A549 (cell line): ENCODE data around the gene ESAM. TPM values are rescaled to one million over a fixed set of nuclear protein-coding genes. Genes with fewer than 3 reads are reported as not detected.

Experiments used
- ATAC-seq, 2 experiments: fragments of 200-7000 bp in 1 of 2; fragments of >200 bp in 1 of 2; cut with Nextera tagmentation in 1 of 2; cut with Tn5 transposase in 1 of 2; 3 replicates each; pipeline versions ENCODE4 v1.8.0 to v1.9.1; 2018 to 2020; ENCODE audit warnings: mild to moderate bottlenecking in 1 of 2, moderate library complexity in 1 of 2
- CTCF ChIA-PET: fragments of 300-600 bp; sonication (Branson Sonifier 250); formaldehyde crosslinking; extraction: SDS; loops from one replicate; lab custom pipeline; 2021; ENCODE audit warnings: antibody characterized with exemption, inconsistent platforms; lab: Yijun Ruan, JAX
- POLR2A ChIA-PET: fragments of 350-600 bp; formaldehyde crosslinking; extraction: SDS; loops from one replicate; lab custom pipeline; 2021; ENCODE audit warnings: antibody characterized with exemption, inconsistent platforms; lab: Yijun Ruan, JAX
- DNase-seq, 2 experiments: peaks; one replicate each; pipeline versions ENCODE4 v3.0.0 to v3.0.0-alpha.2; 2011 to 2016; ENCODE audit warnings: low read depth in 1 of 2, low spot score in 1 of 2
- FAIRE-seq: peaks from 2 replicates; lab custom pipeline; 2011; peaks lifted over from hg19 to GRCh38; lab: Jason Lieb, UNC
- H3K27ac ChIP-seq, 2 experiments: fragments of >200 bp; sonication (Bioruptor Twin); formaldehyde crosslinking; 3 replicates each; pipeline ENCODE4 v1.5.1; 2016 to 2017
- H3K4me1 ChIP-seq: fragments of >200 bp; sonication (Bioruptor Twin); formaldehyde crosslinking; 3 replicates; pipeline ENCODE4 v1.6.1; 2016
- H3K4me2 ChIP-seq: fragments of >200 bp; sonication (Bioruptor Twin); formaldehyde crosslinking; 3 replicates; pipeline ENCODE4 v1.6.1; 2016
- H3K4me3 ChIP-seq: fragments of >200 bp; sonication (Bioruptor Twin); formaldehyde crosslinking; 3 replicates; pipeline ENCODE4 v1.5.1; 2016
- H3K9me3 ChIP-seq: fragments of >200 bp; sonication (Bioruptor Twin); formaldehyde crosslinking; 3 replicates; pipeline ENCODE4 v1.6.1; 2016
- ATOH8 ChIP-seq: fragments of 250-450 bp; sonication (Bioruptor Pico); IDR thresholded peaks from 2 replicates; pipeline ENCODE4 v1.5.0; 2020; ENCODE audit warnings: low read depth, mild to moderate bottlenecking, moderate library complexity
- CBX8 ChIP-seq: fragments of 200-600 bp; sonication (generic); IDR thresholded peaks from 2 replicates; pipeline ENCODE4 v1.6.1; 2016
- CHD2 ChIP-seq: fragments of 150-350 bp; IDR thresholded peaks from 2 replicates; pipeline ENCODE4 v1.6.1; 2014; ENCODE audit warnings: low read length; ENCODE audit not compliant: partially characterized antibody
- CTCF ChIP-seq: fragments of >200 bp; sonication (Bioruptor Twin); formaldehyde crosslinking; IDR thresholded peaks from 3 replicates; pipeline ENCODE4 v1.5.1; 2016
- FOSB ChIP-seq: fragments of 250-450 bp; sonication (Bioruptor Pico); IDR thresholded peaks from 2 replicates; pipeline ENCODE4 v1.5.0; 2020; ENCODE audit warnings: mild to moderate bottlenecking, moderate library complexity
- HEYL ChIP-seq: fragments of 250-450 bp; sonication (Bioruptor Pico); IDR thresholded peaks from 2 replicates; pipeline ENCODE4 v1.8.0; 2021; ENCODE audit warnings: mild to moderate bottlenecking, moderate library complexity
- HOXB13 ChIP-seq: fragments of 250-450 bp; sonication (Bioruptor Pico); IDR thresholded peaks from 2 replicates; pipeline ENCODE4 v1.5.0; 2020; ENCODE audit warnings: low read depth, mild to moderate bottlenecking, moderate library complexity
- JUNB ChIP-seq: fragments of >200 bp; sonication (Bioruptor Twin); formaldehyde crosslinking; IDR thresholded peaks from 2 replicates; pipeline ENCODE4 v1.6.1; 2016
- KDM5A ChIP-seq: fragments of 200-600 bp; sonication (generic); IDR thresholded peaks from 2 replicates; pipeline ENCODE4 v1.6.1; 2016; ENCODE audit warnings: antibody characterized with exemption, mild to moderate bottlenecking
- MAFK ChIP-seq: fragments of 450-650 bp; IDR thresholded peaks from 2 replicates; pipeline ENCODE4 v1.6.1; 2014; ENCODE audit not compliant: partially characterized antibody
- MAZ ChIP-seq: fragments of 150-350 bp; IDR thresholded peaks from 2 replicates; pipeline ENCODE4 v1.6.1; 2014; ENCODE audit warnings: antibody characterized with exemption, low read depth, low read length, borderline replicate concordance
- NFE2L2 ChIP-seq: fragments of 150-350 bp; conservative IDR thresholded peaks from 2 replicates; pipeline ENCODE4 v1.6.1; 2014; ENCODE audit warnings: low read length
- NR3C1 ChIP-seq: fragments of >200 bp; sonication (Bioruptor Twin); formaldehyde crosslinking; IDR thresholded peaks from 3 replicates; pipeline ENCODE4 v1.6.1; 2017
- ZC3H11A ChIP-seq: fragments of 450-650 bp; IDR thresholded peaks from 2 replicates; pipeline ENCODE4 v1.6.1; 2014; ENCODE audit warnings: antibody characterized with exemption, mild to moderate bottlenecking
- ZFP36 ChIP-seq: fragments of 450-650 bp; IDR thresholded peaks from 2 replicates; pipeline ENCODE4 v1.6.1; 2014; ENCODE audit warnings: borderline replicate concordance; ENCODE audit not compliant: partially characterized antibody
- WGBS: methylation state at CpG from one replicate; pipeline ENCODE4 v1.1.6; 2017; ENCODE audit errors: missing lambda C conversion rate; 5-methylcytosine and 5-hydroxymethylcytosine counted together
- polyA plus RNA-seq, 4 experiments: library from polyadenylated mRNA; depleted of rRNA in 3 of 4; stranded (reverse); fragments of >200 nt; fragmentation: RNase III in 1 of 4; extraction: RNeasy Plus Mini Kit Qiagen cat#74134 plus additional on column Dnase treatment in 1 of 4; gene quantifications; 2 replicates in 3 of 4; 3 replicates in 1 of 4; pipeline ENCODE4 v1.2.3, GENCODE V29; 2011 to 2017
- TF ChIP-seq, protein P1 (sequence below): IDR thresholded peaks from 2 replicates; pipeline ENCODE4 v1.6.1; 2012; ENCODE audit warnings: low read depth, borderline replicate concordance
- TF ChIP-seq, protein P2 (sequence below): fragments of >200 bp; sonication (Bioruptor Twin); formaldehyde crosslinking; IDR thresholded peaks from 3 replicates; pipeline ENCODE4 v1.6.1; 2016
- TF ChIP-seq, protein P3 (sequence below): IDR thresholded peaks from 2 replicates; pipeline ENCODE4 v1.6.1; 2012

Gene ESAM
- polyA plus RNA-seq, 2 of the 4 experiments (the other 2 are of a cell fraction), result 6.2 to 11.7 TPM

DNA sequence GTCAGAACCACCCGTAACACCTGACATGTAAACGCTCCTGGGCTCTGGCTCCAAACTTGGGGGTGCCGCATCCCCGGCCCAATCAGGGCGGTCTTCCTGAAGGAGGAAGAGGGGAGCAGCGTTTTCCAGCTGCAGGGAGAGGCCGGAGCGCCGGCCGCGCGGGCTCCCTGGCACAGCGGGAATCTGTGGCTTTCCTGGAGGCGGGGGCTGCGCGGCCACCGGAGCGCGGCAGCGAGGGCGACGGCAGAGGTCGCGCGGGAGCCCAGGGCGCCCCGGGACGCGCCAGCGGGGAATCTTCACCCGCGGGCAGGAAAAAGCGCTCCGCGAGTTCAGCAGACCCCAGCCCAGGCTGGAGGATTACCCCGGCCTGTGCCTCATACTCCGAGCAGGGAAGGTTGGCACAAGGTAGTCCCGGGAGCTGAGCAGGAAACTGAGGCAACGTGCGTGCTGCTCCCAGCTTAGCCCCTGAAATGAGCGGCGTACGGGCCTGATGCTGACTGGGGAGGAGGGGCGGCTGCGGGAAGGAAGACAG lies 600 bp upstream of the ESAM start:
- Histone ChIP-seq H3K9me3 (no peaks in the 10 kb centered on the region), H3K27ac (peak overlapping the region; percentile 75 to 88), H3K4me1 (peaks cover 61% of the 10 kb centered on the region), H3K4me3 (peak overlapping the region; percentile 75), H3K4me2 (peak overlapping the region; percentile 98)
- TF ChIP-seq ZC3H11A (no peak), KDM5A (no peak), ZFP36 (peak; percentile 52), NR3C1 (no peak), HEYL (CRISPR knock-in tag) (no peak), CTCF (no peak)
- TF ChIP-seq, protein P1, sequence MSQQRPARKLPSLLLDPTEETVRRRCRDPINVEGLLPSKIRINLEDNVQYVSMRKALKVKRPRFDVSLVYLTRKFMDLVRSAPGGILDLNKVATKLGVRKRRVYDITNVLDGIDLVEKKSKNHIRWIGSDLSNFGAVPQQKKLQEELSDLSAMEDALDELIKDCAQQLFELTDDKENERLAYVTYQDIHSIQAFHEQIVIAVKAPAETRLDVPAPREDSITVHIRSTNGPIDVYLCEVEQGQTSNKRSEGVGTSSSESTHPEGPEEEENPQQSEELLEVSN, result no peak
- 2% methylated on average over 19 of the region's 45 CpGs for WGBS
- DNase-seq (peak in 1 of 2 experiments; percentile 14), ATAC-seq (peak; percentile 5 to 16; a peak in 4 of 6 replicates), FAIRE-seq (no peak)
- ChIA-PET CTCF (interaction anchor here (0.5 to 6.1 kb wide), 25 partner anchors 10 to 360 kb away, joined by 3 to 45 read pairs (median 7); partner anchors contain the start of genes MSANTD2, ROBO3 and VSIG2), POLR2A (interaction anchor here (1.1 kb wide), 1 partner anchor 16 kb away, joined by 4 read pairs; no protein-coding TSS in a partner anchor)

DNA sequence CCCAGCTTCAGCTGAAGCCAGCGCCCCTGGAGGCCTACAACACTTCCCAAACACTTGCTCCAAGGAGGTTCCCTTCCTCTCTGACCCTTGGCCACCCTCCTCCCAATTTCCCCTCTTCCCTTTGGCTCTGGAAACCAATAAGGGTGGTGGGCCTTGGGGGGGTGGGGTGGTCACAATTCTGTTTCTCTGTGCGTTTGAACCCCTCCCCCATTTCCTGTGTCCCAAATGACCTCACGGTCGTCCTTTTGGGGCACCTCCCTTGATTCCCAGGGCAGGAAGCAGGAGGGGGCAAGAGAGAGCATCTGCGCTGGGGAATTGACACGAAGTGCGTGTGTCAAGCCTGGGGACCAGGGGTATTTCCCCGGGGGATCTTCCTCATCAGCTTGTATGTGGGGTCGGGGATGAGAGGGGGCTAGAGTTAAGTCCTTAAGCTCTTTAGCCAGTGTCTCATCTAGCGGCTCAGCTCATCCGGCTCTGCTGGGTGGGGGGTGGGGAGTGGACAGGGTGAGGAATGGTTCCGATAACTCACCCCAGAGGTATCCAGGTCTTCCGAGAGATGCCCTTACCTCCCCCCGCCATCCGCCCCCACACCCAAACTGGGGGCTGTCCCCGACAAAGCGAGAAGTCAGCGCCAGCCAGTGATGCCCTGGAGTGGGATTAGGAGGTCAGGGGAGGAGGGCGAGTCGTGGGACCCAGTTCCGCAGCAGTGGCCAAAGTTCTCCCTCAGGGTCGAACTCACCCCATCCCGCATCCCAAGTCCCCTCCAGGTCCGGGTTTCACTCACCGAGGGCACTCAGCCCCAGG lies 587 bp downstream of the ESAM start:
- H3K27ac ChIP-seq, result peak overlapping the region; percentile 75 to 88
- no peak for TF ChIP-seq FOSB (CRISPR knock-in tag)
- TF ChIP-seq JUNB, result no peak
- TF ChIP-seq ATOH8, result no peak
- no peak for TF ChIP-seq HOXB13 (CRISPR knock-in tag)
- no peak for TF ChIP-seq CBX8
- TF ChIP-seq, protein P2, sequence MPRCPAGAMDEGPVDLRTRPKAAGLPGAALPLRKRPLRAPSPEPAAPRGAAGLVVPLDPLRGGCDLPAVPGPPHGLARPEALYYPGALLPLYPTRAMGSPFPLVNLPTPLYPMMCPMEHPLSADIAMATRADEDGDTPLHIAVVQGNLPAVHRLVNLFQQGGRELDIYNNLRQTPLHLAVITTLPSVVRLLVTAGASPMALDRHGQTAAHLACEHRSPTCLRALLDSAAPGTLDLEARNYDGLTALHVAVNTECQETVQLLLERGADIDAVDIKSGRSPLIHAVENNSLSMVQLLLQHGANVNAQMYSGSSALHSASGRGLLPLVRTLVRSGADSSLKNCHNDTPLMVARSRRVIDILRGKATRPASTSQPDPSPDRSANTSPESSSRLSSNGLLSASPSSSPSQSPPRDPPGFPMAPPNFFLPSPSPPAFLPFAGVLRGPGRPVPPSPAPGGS, result no peak
- TF ChIP-seq MAZ, result no peak
- no peak for TF ChIP-seq CHD2
- no peak for TF ChIP-seq ZFP36
- TF ChIP-seq NFE2L2, result no peak
- TF ChIP-seq, protein P3, sequence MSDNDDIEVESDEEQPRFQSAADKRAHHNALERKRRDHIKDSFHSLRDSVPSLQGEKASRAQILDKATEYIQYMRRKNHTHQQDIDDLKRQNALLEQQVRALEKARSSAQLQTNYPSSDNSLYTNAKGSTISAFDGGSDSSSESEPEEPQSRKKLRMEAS, result no peak
- TF ChIP-seq, protein P1, result no peak
- TF ChIP-seq KDM5A, result no peak
- TF ChIP-seq MAFK, result no peak
- peaks cover 49% of the 10 kb centered on the region for H3K4me1 ChIP-seq
- no peaks in the 10 kb centered on the region for H3K9me3 ChIP-seq
- ATAC-seq (no peak), FAIRE-seq (no peak), DNase-seq (no peak)
- peak overlapping the region; percentile 75 for H3K4me3 ChIP-seq
- ChIA-PET CTCF (interaction anchor here (0.6 to 5.2 kb wide), 12 partner anchors 11 to 1145 kb away, joined by 3 to 45 read pairs (median 6); partner anchors contain the start of gene NRGN), POLR2A (interaction anchor here (0.7 kb wide), 1 partner anchor 88 kb away, joined by 4 read pairs; the partner anchor contains the start of genes SIAE and SPA17)
- 75% methylated on average over 9 of the region's 25 CpGs for WGBS
- H3K4me2 ChIP-seq, result peak overlapping the region; percentile 98
